ENCODE data around the gene NRBF2. TPM values are rescaled to one million over a fixed set of nuclear protein-coding genes. Genes with fewer than 3 reads are reported as not detected.
"Not testable (repeated sequence)": the region's sequence is repeated elsewhere in the genome, so short reads cannot be mapped to it uniquely, and the experiment has no call there.

The NRBF2 gene
- total RNA-seq, 3 donors from 2014 or later, result 19.9 to 25.4 (median 24.6) TPM

DNA sequence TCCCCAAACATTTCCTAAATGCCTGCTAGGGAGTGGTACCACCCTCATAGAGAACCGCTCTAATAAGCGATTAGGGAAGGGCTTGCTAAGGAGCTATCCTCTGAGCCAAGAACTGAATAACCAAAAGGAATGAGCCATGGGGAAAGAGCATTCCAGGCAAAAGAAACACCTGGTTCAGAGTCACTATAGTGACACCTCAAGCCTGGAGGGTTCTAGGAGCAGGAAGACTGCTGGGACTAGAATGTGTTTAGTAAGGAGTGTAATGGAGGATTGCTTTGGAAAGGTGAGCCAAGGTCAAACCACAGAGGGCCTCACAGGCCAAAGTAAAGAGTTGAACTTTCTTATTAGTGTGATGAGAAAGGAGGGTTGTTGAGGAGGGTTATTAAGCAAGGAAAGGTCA, 38.7 kb upstream of the NRBF2 start:
- no peak for ATAC-seq
- H3K4me3 ChIP-seq, result no peak overlapping the region
- no peak for TF ChIP-seq CTCF (IDR thresholded peaks at IDR 0.05)

DNA sequence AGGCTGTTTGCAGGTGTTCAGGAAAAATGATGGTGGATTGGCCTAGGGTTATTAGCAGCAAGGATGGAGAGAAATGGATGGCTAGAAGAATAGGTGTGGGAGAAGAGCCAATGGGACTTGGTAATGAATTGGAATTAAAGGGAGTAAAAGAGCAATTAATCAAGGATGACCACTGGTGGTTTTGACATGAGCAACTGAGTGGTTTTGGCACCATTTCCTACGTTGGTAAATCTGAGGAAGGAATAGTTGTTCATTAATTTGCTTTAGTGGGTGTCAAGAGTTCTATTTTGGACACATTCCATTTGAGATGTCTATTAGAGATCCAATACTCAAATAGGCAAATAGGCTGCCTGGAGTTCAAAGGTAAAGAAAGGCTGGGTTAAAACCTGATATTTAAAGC, 38.2 kb upstream of the NRBF2 start:
- intact Hi-C loops (cut with DNase I, micrococcal nuclease), result no loop called here
- ATAC-seq, result no peak
- Histone ChIP-seq H3K36me3 (ENCODE audit: low read depth) (no peaks in the 10 kb centered on the region), H3K9me3 (no peaks in the 10 kb centered on the region), H3K4me3 (no peak overlapping the region), H3K4me1 (ENCODE audit: low read depth) (no peaks in the 10 kb centered on the region)
- no peak for DNase-seq
- TF ChIP-seq CTCF (IDR thresholded peaks at IDR 0.05), result no peak

More for the DNA sequence above, 38.7 kb upstream of the NRBF2 start:
- DNase-seq, result no peak
- intact Hi-C loops (cut with DNase I, micrococcal nuclease), result no loop called here
- Histone ChIP-seq H3K9me3 (no peaks in the 10 kb centered on the region), H3K4me1 (ENCODE audit: low read depth) (no peaks in the 10 kb centered on the region), H3K36me3 (ENCODE audit: low read depth) (no peaks in the 10 kb centered on the region)

DNA sequence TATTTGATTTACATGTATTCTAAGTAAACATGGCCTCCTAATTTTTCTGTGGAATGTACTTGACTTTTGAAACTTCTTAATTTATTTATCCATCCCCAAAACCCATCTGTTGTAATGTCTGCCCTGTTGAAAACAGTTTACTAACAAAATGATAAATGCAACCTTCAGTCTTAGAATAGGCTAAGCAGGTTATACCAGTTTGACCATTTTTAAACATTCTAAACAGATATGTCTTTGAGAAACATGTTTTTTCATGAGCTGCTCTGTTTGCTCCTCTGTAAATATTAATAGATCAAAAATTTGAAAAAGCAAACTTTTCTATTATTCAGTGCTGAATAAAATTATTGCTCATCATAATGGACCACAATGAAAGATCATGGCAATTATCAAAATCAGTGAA, 33.4 kb upstream of the NRBF2 start:
- TF ChIP-seq CTCF (IDR thresholded peaks at IDR 0.05), result no peak
- H3K36me3 ChIP-seq (ENCODE audit: low read depth), result no peaks in the 10 kb centered on the region
- ATAC-seq (no peak), DNase-seq (no peak)
- no peaks in the 10 kb centered on the region for H3K4me1 ChIP-seq (ENCODE audit: low read depth)
- H3K4me3 ChIP-seq, result no peak overlapping the region
- intact Hi-C loops (cut with DNase I, micrococcal nuclease), result no loop called here
- no peaks in the 10 kb centered on the region for H3K9me3 ChIP-seq

DNA sequence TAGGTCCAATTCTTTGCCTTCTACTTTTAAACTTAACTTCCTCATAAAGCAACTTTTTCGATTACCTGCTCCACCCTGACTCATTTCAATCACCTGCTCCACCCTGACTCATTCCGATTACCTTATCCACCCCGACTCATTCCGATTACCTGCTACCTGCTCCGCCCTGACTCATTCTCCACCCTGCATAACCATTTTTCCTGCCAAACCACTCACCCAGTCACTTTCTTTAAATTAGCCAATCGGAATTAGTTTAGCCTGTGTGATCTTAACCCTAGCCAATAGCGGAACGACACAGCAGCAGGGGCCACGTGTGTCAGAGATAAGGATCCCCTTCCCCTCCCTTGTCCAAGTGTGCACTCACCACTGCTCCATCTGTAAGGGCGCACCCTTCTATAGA, 32.0 kb upstream of the NRBF2 start:
- H3K36me3 ChIP-seq (ENCODE audit: low read depth); H3K4me3 ChIP-seq; H3K9me3 ChIP-seq; DNase-seq; ATAC-seq; H3K4me1 ChIP-seq (ENCODE audit: low read depth); intact Hi-C loops (cut with DNase I, micrococcal nuclease): not testable (repeated sequence)

GRCh38 chr10:63102279-63102883, 30.7 kb upstream of the NRBF2 start:
- H3K4me3 ChIP-seq; ATAC-seq; intact Hi-C loops (cut with DNase I, micrococcal nuclease); H3K4me1 ChIP-seq (ENCODE audit: low read depth); H3K9me3 ChIP-seq; H3K36me3 ChIP-seq (ENCODE audit: low read depth); DNase-seq: not testable (repeated sequence)

- intact Hi-C loops (cut with DNase I, micrococcal nuclease); H3K36me3 ChIP-seq (ENCODE audit: low read depth); ATAC-seq; H3K4me3 ChIP-seq; H3K9me3 ChIP-seq; DNase-seq; H3K4me1 ChIP-seq (ENCODE audit: low read depth): not testable (repeated sequence)
Measured at GRCh38 chr10:63103178-63103577, 29.9 kb upstream of the NRBF2 start.

DNA sequence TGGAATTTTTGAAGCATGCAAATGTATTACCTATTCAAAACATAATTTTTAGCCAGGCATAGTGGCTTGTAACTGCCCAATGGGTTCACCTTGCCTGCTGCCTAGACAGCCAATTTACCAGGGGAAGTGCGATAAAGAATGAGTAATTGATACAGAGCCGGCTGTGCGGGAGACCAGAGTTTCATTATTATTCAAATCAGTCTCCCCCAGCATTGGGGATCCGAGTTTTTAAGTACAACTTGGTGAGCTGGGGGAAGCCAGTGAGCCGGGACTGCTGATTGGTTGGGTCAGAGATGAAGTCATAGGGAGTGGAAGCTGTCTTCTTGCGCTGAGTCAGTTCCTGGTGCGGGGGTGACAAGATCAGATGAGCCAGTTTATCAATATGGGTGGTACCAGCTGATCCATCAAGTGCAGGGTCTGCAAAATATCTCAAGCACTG, 29.1 kb upstream of the NRBF2 start:
- Histone ChIP-seq H3K4me1 (ENCODE audit: low read depth) (no peaks in the 10 kb centered on the region), H3K4me3 (no peak overlapping the region), H3K9me3 (no peaks in the 10 kb centered on the region), H3K36me3 (ENCODE audit: low read depth) (no peaks in the 10 kb centered on the region)
- intact Hi-C loops (cut with DNase I, micrococcal nuclease), result no loop called here
- no peak for ATAC-seq
- no peak for TF ChIP-seq CTCF (IDR thresholded peaks at IDR 0.05)
- DNase-seq, result no peak

Data from mucosa of descending colon (tissue), 3 donors.